Kidney (tissue), 11 donors: ENCODE measurements around the gene DUOXA1. TPM values are rescaled to one million over a fixed set of nuclear protein-coding genes. Genes with fewer than 3 reads are reported as not detected.
"Not testable (repeated sequence)": the region's sequence is repeated elsewhere in the genome, so short reads cannot be mapped to it uniquely, and the experiment has no call there.

ENCODE experiments used
- DNase-seq, 5 donors: peaks; one replicate each; pipeline ENCODE4 v3.0.0-alpha.2; 2013 to 2020
- FAIRE-seq: peaks from 2 replicates; lab custom pipeline; 2012; peaks lifted over from hg19 to GRCh38; lab: Jason Lieb, UNC
- H3K27ac ChIP-seq, 2 donors: one replicate each; pipeline ENCODE4 v1.7.0; 2013; ENCODE audit warnings: low read depth in 2 of 2, low read length in 2 of 2, inconsistent platforms in 1 of 2
- H3K27me3 ChIP-seq: one replicate; pipeline ENCODE4 v1.7.1; 2013; ENCODE audit warnings: low read length, inconsistent platforms; ENCODE audit not compliant: control insufficient read depth, insufficient read depth
- H3K36me3 ChIP-seq, 3 donors: one replicate each; pipeline versions ENCODE4 v1.7.0 to v1.7.1; 2013; ENCODE audit warnings: low read length in 3 of 3, control low read depth in 1 of 3, inconsistent platforms in 1 of 3; ENCODE audit not compliant: insufficient read depth in 3 of 3, control insufficient read depth in 2 of 3
- H3K4me1 ChIP-seq, 3 donors: one replicate each; pipeline versions ENCODE4 v1.7.0 to v1.7.1; 2013; ENCODE audit warnings: low read length in 3 of 3, inconsistent platforms in 1 of 3, low read depth in 1 of 3; ENCODE audit not compliant: control insufficient read depth in 2 of 3, insufficient read depth in 2 of 3
- H3K4me3 ChIP-seq, 3 donors: one replicate each; pipeline versions ENCODE4 v1.7.0 to v1.8.1; 2013; ENCODE audit warnings: low read length in 3 of 3, control low read depth in 1 of 3, inconsistent platforms in 1 of 3
- H3K9ac ChIP-seq, 3 donors: one replicate each; pipeline versions ENCODE4 v1.7.0 to v1.7.1; 2013; ENCODE audit warnings: low read length in 3 of 3, control low read depth in 1 of 3, inconsistent platforms in 1 of 3
- H3K9me3 ChIP-seq, 3 donors: one replicate each; pipeline versions ENCODE4 v1.7.0 to v1.7.1; 2013; ENCODE audit warnings: low read length in 3 of 3, control low read depth in 1 of 3, inconsistent platforms in 1 of 3; ENCODE audit not compliant: control insufficient read depth in 2 of 3, insufficient read depth in 1 of 3
- intact Hi-C: fragments of 100-400 bp; cut with DNase I; formaldehyde crosslinking; loops from one replicate; pipeline ENCODE4 v1.11.1; 2022
- polyA plus RNA-seq: library from polyadenylated mRNA; stranded (reverse); fragments of 350-450 nt; fragmentation: Illumina TruSeq; extraction: RNeasy Lipid Tissue Mini Kit (QIAGEN cat#74804); gene quantifications from one replicate; pipeline ENCODE4 v1.2.3, GENCODE V29; 2014; ENCODE audit warnings: low read depth, low replicate concordance; ENCODE audit not compliant: insufficient read depth
- total RNA-seq: library from RNA; stranded (reverse); fragmentation: NEBNext Ultra II Directional; extraction: Animal tissue kit (Norgen Biotek cat#: 25700); gene quantifications from one replicate; pipeline ENCODE4 v1.2.1, GENCODE V29; 2021
- donor health status: control.
- donor health status: control.
- donor health status: DM: yes; HTN: yes; CAD: no.
- donor health status: Normal renal cell carcinoma (clear cell type).

Gene DUOXA1
- total and polyA plus RNA-seq, 2 donors from 2014 or later = 0.52 to 1.4 TPM

DNA sequence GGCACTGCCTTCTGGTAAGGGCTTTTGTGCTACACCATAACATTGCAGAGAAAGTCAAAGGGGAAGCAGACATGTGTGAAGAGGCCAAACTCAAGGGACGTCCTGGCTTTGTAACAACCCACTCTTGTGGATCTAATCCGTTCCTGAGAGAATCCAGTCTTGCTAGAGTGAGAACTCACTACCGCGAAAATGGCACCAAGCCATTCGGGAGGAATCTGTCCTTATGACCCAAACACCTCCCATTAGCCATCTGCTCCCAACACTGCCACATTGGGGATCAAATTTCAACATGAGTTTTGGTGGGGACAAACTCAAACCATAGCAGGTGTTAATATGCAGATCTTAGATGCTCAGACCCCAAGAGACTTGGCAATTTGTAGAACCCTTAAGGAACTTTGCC lies 50.5 kb downstream of the DUOXA1 start:
- H3K27ac ChIP-seq, H3K36me3 ChIP-seq, H3K4me3 ChIP-seq, DNase-seq, FAIRE-seq, H3K27me3 ChIP-seq, H3K4me1 ChIP-seq, H3K9ac ChIP-seq, H3K9me3 ChIP-seq, intact Hi-C loops: not testable (repeated sequence)

DNA sequence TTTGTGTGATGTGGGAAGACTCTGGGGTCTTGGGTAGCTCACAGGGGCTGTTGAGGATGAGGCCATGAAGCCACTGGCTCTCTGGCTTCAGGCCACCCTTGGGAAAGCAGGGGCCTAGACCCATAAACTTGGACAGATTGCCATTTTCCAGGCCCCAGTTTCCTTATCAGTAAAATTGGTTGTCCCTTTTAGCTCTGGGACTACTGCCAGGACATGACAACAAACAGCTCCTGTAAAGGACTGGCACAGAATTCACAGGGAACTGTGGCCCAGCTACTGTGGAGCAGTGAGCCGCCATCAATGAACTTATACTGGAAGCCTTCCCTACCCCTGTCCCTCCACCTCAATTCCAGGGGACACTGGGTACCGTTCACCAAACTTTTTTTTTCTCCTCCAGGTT lies 52.3 kb downstream of the DUOXA1 start:
- H3K27me3 ChIP-seq, intact Hi-C loops, H3K36me3 ChIP-seq, H3K9me3 ChIP-seq, FAIRE-seq, DNase-seq, H3K4me1 ChIP-seq, H3K4me3 ChIP-seq, H3K9ac ChIP-seq, H3K27ac ChIP-seq: not testable (repeated sequence)

DNA sequence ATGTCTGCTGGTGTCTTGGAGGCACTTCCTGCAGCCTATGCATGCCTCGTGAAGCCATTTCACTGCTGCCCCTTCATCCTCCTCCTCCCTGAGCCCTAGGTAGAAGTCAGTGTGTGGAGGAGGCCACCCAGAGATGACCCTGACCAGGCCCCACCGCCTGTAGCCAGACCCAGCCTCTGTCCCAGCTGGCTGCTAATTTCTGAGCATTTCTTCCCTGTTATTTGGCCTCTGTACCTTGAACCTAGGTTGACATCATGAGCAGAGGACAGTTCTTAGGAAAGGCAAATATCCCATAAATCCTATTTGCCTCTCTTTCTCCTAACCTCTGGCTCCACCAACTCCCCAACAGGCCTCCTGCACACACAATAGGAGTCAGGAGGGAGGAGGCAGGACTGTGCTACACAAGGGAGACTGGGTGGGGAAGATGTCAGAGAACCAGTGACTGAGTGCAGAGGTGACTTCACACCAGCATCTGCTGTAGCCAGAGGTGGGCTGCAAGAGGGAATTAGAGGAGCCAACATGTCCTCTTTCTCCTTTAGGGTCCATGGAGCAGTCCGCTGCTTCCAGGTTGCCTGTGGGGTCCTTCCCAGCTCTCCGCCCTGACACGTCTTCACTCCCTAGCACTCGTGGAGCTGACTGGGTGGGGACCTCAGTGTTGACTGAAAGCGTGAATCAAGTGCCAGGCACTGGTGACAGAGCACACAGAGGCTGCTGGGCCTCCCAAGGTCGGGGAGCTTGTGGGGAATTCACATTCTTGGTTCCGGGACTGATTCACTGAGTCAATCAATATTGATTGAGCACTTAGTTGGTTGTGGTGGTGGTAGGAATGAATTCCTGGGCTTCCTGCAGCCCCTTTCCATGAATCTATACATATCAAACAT lies 54.0 kb downstream of the DUOXA1 start:
- H3K4me3 ChIP-seq, H3K9ac ChIP-seq, H3K36me3 ChIP-seq, intact Hi-C loops, DNase-seq, H3K27me3 ChIP-seq, H3K27ac ChIP-seq, H3K4me1 ChIP-seq, H3K9me3 ChIP-seq, FAIRE-seq: not testable (repeated sequence)

DNA sequence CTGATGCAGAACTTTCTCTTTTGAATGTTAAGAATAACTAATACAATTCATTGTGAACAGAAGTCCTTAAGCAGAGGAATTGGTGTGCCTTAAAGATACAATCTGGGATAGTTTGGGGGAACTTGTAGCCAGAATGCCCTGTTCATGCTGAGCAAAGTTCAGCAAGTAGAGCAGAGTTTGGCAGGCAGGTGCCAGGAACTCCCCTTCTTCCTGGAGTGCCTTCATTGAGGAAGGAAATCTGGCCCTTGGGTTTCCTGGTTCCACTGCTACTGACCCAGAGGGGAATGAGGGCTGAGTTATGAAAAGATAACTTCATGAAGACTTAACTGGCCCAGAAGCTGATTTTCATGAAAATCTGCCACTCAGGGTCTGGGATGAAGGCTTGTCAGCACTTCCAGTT lies 56.1 kb downstream of the DUOXA1 start:
- FAIRE-seq, H3K27ac ChIP-seq: not testable (repeated sequence)

DNA sequence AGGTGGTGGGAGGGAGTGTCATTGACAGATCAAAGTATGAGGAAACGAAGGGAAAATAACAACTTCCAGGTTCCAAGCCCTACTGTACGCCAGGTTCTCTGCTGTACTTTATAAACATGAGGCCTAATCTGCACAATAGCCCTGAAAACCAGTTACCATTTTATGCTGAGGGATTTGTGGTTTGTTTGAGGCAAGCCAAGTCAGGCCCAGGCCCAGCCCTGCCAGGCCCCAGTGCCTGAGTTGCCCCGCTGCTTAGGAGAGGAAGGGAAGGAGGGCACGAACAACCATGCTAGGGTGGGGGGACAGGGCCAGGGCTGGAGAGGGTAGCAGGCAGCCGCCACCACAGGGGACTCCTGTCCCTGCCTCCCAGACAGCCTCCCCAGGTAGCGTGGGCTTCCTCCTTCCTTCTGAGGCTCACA lies 59.7 kb downstream of the DUOXA1 start:
- intact Hi-C loops, H3K9me3 ChIP-seq, FAIRE-seq, H3K27me3 ChIP-seq, H3K4me1 ChIP-seq, H3K4me3 ChIP-seq, H3K9ac ChIP-seq, DNase-seq, H3K27ac ChIP-seq: not testable (repeated sequence)
- H3K36me3 ChIP-seq = peaks cover 0 to 11% (median 7%) of the 10 kb centered on the region in 3 donors

More for the DNA sequence above, 56.1 kb downstream of the DUOXA1 start:
- H3K9ac ChIP-seq, H3K4me3 ChIP-seq, H3K4me1 ChIP-seq, H3K9me3 ChIP-seq, DNase-seq, intact Hi-C loops, H3K27me3 ChIP-seq: not testable (repeated sequence)
- peaks cover 0 to 11% (median 5%) of the 10 kb centered on the region in 3 donors for H3K36me3 ChIP-seq

Other genes starting within 250 kb of the DUOXA1 start
- gene TERB2, start 173.2 kb downstream of the DUOXA1 start, total RNA-seq = not detected
- gene TERB2, start 173.2 kb downstream of the DUOXA1 start, polyA plus RNA-seq = not detected
- 14.2 TPM for gene SORD, start 106.7 kb downstream of the DUOXA1 start, total RNA-seq
- 83.0 TPM for gene SORD, start 106.7 kb downstream of the DUOXA1 start, polyA plus RNA-seq
- gene DUOX2, start 15.7 kb downstream of the DUOXA1 start, total RNA-seq = 0.28 TPM
- gene DUOX2, start 15.7 kb downstream of the DUOXA1 start, polyA plus RNA-seq = 0.26 TPM
- gene DUOXA2, start 15.6 kb downstream of the DUOXA1 start, total RNA-seq = not detected
- 0.37 TPM for gene DUOXA2, start 15.6 kb downstream of the DUOXA1 start, polyA plus RNA-seq
- gene DUOX1, start 115 bp upstream of the DUOXA1 start, total RNA-seq = 1.6 TPM
- gene DUOX1, start 115 bp upstream of the DUOXA1 start, polyA plus RNA-seq = 0.26 TPM
- 5.2 TPM for gene SHF, start 58.1 kb upstream of the DUOXA1 start, total RNA-seq
- 7.7 TPM for gene SHF, start 58.1 kb upstream of the DUOXA1 start, polyA plus RNA-seq
- gene SLC28A2, start 122.4 kb upstream of the DUOXA1 start, total RNA-seq = not detected
- gene SLC28A2, start 122.4 kb upstream of the DUOXA1 start, polyA plus RNA-seq = 0.17 TPM
- 79.5 TPM for gene GATM, start 248.7 kb upstream of the DUOXA1 start, total RNA-seq
- 421 TPM for gene GATM, start 248.7 kb upstream of the DUOXA1 start, polyA plus RNA-seq